ENCODE data around the gene COL11A2. TPM values are rescaled to one million over a fixed set of nuclear protein-coding genes. Genes with fewer than 3 reads are reported as not detected.

COL11A2 gene
- total RNA-seq, 1 experiment from 2014 or later, result 7.6 TPM

- Histone ChIP-seq H3K4me1 (ENCODE audit: control insufficient read depth in 1 of 2, insufficient read depth in 2 of 2, low read length in 2 of 2) (peaks cover 39 to 68% of the 10 kb centered on the region in 2 experiments), H3K79me2 (ENCODE audit: insufficient read depth, low read length) (peaks cover 54% of the 10 kb centered on the region), H3K4me2 (ENCODE audit: low read length) (peak overlapping the region; percentile 97)
These were observed 11.8 kb upstream of the COL11A2 start for GRCh38 chr6:33204165-33204414.

GRCh38 chr6:33203443-33204164, 11.3 kb upstream of the COL11A2 start:
- peaks cover 53% of the 10 kb centered on the region for H3K79me2 ChIP-seq (ENCODE audit: insufficient read depth, low read length)
- RAD21 ChIA-PET (ENCODE audit: low non-redundant PET in 1 of 2, low total read pairs in 2 of 2, uncharacterized antibody in 2 of 2, unreplicated experiment in 2 of 2), result no interaction called here
- POLR2A ChIA-PET, result no interaction called here
- H3K36me3 ChIP-seq (ENCODE audit: control insufficient read depth in 1 of 2, insufficient read depth in 2 of 2, low read length in 2 of 2), result peaks cover 14 to 27% of the 10 kb centered on the region in 2 experiments; a peak in 3 of 4 replicates
- DNase-seq (ENCODE audit: low read depth, low spot score) (no peak), ATAC-seq (no peak)
- no peak overlapping the region for H3K4me3 ChIP-seq (replicated peaks in 1 of 2; ENCODE audit: low read depth in 1 of 2, low read length in 2 of 2)
- no peaks in the 10 kb centered on the region for H3K27me3 ChIP-seq (ENCODE audit: insufficient read depth, low read length)
- H4K20me1 ChIP-seq (ENCODE audit: insufficient read depth), result no peaks in the 10 kb centered on the region
- peaks cover 41 to 68% of the 10 kb centered on the region in 2 experiments for H3K4me1 ChIP-seq (ENCODE audit: control insufficient read depth in 1 of 2, insufficient read depth in 2 of 2, low read length in 2 of 2)
- BruUV-seq (replicated peaks), result no TSS peak
- H3K9me2 ChIP-seq (ENCODE audit: insufficient read depth), result no peaks in the 10 kb centered on the region
- H2AFZ ChIP-seq (ENCODE audit: low read depth, low read length, poor library complexity, severe bottlenecking), result no peak overlapping the region
- H3K9ac ChIP-seq (ENCODE audit: low read length), result peak overlapping the region; percentile 96
- intact Hi-C loops (cut with micrococcal nuclease), result loop anchor here (2.0 to 10.0 kb wide), 2 partner anchors 45 to 211 kb away; partner anchors contain the start of genes CUTA and PHF1
- TF ChIP-seq SIN3A (IDR thresholded peaks at IDR 0.05; ENCODE audit: low read depth), result no peak
- no peak for TF ChIP-seq POLR2AphosphoS5 (IDR thresholded peaks at IDR 0.05; ENCODE audit: low read depth, low read length)
- no peak for TF ChIP-seq CBX3 (IDR thresholded peaks at IDR 0.05; ENCODE audit: low read depth)
- TF ChIP-seq REST (IDR thresholded peaks at IDR 0.05; ENCODE audit: low read depth), result no peak
- TF ChIP-seq FOSL1 (IDR thresholded peaks at IDR 0.05; ENCODE audit: low read depth), result no peak
- TF ChIP-seq ATF3 (IDR thresholded peaks at IDR 0.05), result no peak
- H3K27ac ChIP-seq (ENCODE audit: low read depth, low read length), result peak overlapping the region; percentile 95
- H3K9me3 ChIP-seq (ENCODE audit: control insufficient read depth in 1 of 2, insufficient read depth in 1 of 2, low read depth in 1 of 2, low read length in 2 of 2), result no peaks in the 10 kb centered on the region
- H3K4me2 ChIP-seq (ENCODE audit: low read length), result peak overlapping the region; percentile 97
- CTCF ChIA-PET, result no interaction called here

More at GRCh38 chr6:33204165-33204414, 11.8 kb upstream of the COL11A2 start:
- Histone ChIP-seq H3K9me2 (ENCODE audit: insufficient read depth) (no peaks in the 10 kb centered on the region), H2AFZ (ENCODE audit: low read depth, low read length, poor library complexity, severe bottlenecking) (no peak overlapping the region), H3K27me3 (ENCODE audit: insufficient read depth, low read length) (no peaks in the 10 kb centered on the region), H3K4me3 (replicated peaks in 1 of 2; ENCODE audit: low read depth in 1 of 2, low read length in 2 of 2) (peak overlapping the region in 1 of 2 experiments; percentile 95; a peak in 2 of 4 replicates), H3K9me3 (ENCODE audit: control insufficient read depth in 1 of 2, insufficient read depth in 1 of 2, low read depth in 1 of 2, low read length in 2 of 2) (no peaks in the 10 kb centered on the region), H3K27ac (ENCODE audit: low read depth, low read length) (peak overlapping the region; percentile 95), H3K36me3 (ENCODE audit: control insufficient read depth in 1 of 2, insufficient read depth in 2 of 2, low read length in 2 of 2) (peaks cover 14 to 27% of the 10 kb centered on the region in 2 experiments; a peak in 3 of 4 replicates), H3K9ac (ENCODE audit: low read length) (peak overlapping the region; percentile 96), H4K20me1 (ENCODE audit: insufficient read depth) (no peaks in the 10 kb centered on the region)
- TF ChIP-seq TCF7L2 (IDR thresholded peaks at IDR 0.05; ENCODE audit: borderline replicate concordance, extremely low read depth, insufficient read depth, insufficient read length) (no peak), FOSL1 (IDR thresholded peaks at IDR 0.05; ENCODE audit: low read depth) (no peak), POLR2A (IDR thresholded peaks at IDR 0.05; ENCODE audit: borderline replicate concordance, extremely low read depth, insufficient read depth, insufficient read length) (no peak), ZFX (IDR thresholded peaks at IDR 0.05) (no peak)
- TF ChIP-seq, protein P1, sequence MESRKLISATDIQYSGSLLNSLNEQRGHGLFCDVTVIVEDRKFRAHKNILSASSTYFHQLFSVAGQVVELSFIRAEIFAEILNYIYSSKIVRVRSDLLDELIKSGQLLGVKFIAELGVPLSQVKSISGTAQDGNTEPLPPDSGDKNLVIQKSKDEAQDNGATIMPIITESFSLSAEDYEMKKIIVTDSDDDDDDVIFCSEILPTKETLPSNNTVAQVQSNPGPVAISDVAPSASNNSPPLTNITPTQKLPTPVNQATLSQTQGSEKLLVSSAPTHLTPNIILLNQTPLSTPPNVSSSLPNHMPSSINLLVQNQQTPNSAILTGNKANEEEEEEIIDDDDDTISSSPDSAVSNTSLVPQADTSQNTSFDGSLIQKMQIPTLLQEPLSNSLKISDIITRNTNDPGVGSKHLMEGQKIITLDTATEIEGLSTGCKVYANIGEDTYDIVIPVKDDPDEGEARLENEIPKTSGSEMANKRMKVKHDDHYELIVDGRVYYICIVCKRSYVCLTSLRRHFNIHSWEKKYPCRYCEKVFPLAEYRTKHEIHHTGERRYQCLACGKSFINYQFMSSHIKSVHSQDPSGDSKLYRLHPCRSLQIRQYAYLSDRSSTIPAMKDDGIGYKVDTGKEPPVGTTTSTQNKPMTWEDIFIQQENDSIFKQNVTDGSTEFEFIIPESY (IDR thresholded peaks at IDR 0.05; ENCODE audit: extremely low read depth, insufficient replicate concordance, low read length), result no peak
- no peak for DNase-seq (ENCODE audit: low read depth, low spot score)
- ChIA-PET RAD21 (ENCODE audit: low non-redundant PET in 1 of 2, low total read pairs in 2 of 2, uncharacterized antibody in 2 of 2, unreplicated experiment in 2 of 2) (no interaction called here), POLR2A (no interaction called here), CTCF (interaction anchor here (0.9 to 2.0 kb wide), 2 partner anchors 44 to 45 kb away, joined by 3 to 10 read pairs; no protein-coding TSS in a partner anchor)
- intact Hi-C loops (cut with micrococcal nuclease), result loop anchor here (2.0 to 10.0 kb wide), 2 partner anchors 45 to 211 kb away; partner anchors contain the start of genes CUTA and PHF1
- BruUV-seq (replicated peaks), result no TSS peak
- ATAC-seq, result no peak
